CD14-positive monocyte (primary cell): ENCODE measurements around the gene QRICH2. TPM values are rescaled to one million over a fixed set of nuclear protein-coding genes. Genes with fewer than 3 reads are reported as not detected.
A peak's percentile ranks its signal among the peaks of the same experiment; 100 is the strongest.

ENCODE experiments used
- DNase-seq, 3 donors: peaks; one replicate each; pipeline ENCODE4 v3.0.0-alpha.2; 2011 to 2022
- H2AFZ ChIP-seq: 2 replicates; pipeline ENCODE4 v1.6.0; 2012; ENCODE audit warnings: mild to moderate bottlenecking, low read depth, low read length, inconsistent platforms; ENCODE audit not compliant: insufficient read depth, poor library complexity, severe bottlenecking
- H3K27ac ChIP-seq, 2 donors: 1 replicate in 1 of 2; 2 replicates in 1 of 2; pipeline ENCODE4 v1.5.1; 2012 to 2013; ENCODE audit warnings: low read length in 2 of 2, control low read depth in 1 of 2, inconsistent platforms in 1 of 2, low read depth in 1 of 2, mild to moderate bottlenecking in 1 of 2
- H3K27me3 ChIP-seq, 2 donors: one replicate each; pipeline versions ENCODE4 v1.6.0 to v1.6.1; 2011 to 2013; ENCODE audit warnings: low read length in 2 of 2; ENCODE audit not compliant: control insufficient read depth in 2 of 2, insufficient read depth in 2 of 2
- H3K36me3 ChIP-seq, 2 donors: replicated peaks in 1 of 2; 1 replicate in 1 of 2; 2 replicates in 1 of 2; pipeline versions ENCODE4 v1.5.1 to v1.6.1; 2012 to 2013; ENCODE audit warnings: low read length in 2 of 2, control low read depth in 1 of 2, inconsistent platforms in 1 of 2, mild to moderate bottlenecking in 1 of 2; ENCODE audit not compliant: insufficient read depth in 2 of 2, control insufficient read depth in 1 of 2
- H3K4me1 ChIP-seq, 2 donors: 1 replicate in 1 of 2; 2 replicates in 1 of 2; pipeline versions ENCODE4 v1.5.1 to v1.6.1; 2012 to 2013; ENCODE audit warnings: low read length in 2 of 2, control low read depth in 1 of 2, inconsistent platforms in 1 of 2, mild to moderate bottlenecking in 1 of 2, moderate library complexity in 1 of 2; ENCODE audit not compliant: insufficient read depth in 2 of 2, control insufficient read depth in 1 of 2
- H3K4me2 ChIP-seq: replicated peaks from 2 replicates; pipeline ENCODE3; 2012; ENCODE audit warnings: low read length, moderate library complexity, mild to moderate bottlenecking; ENCODE audit not compliant: poor library complexity, severe bottlenecking; ENCODE audit errors: extremely low read depth
- H3K4me3 ChIP-seq, 3 experiments: fragments of 200-600 bp in 1 of 3; sonication (generic) in 1 of 3; replicated peaks in 1 of 3; 1 replicate in 2 of 3; 2 replicates in 1 of 3; pipeline ENCODE4 v1.5.1; 2011 to 2013; ENCODE audit warnings: low read length in 3 of 3, mild to moderate bottlenecking in 3 of 3, control low read depth in 2 of 3, low read depth in 2 of 3, inconsistent platforms in 1 of 3, moderate library complexity in 1 of 3
- H3K79me2 ChIP-seq: 2 replicates; pipeline ENCODE4 v1.6.0; 2012; ENCODE audit warnings: mild to moderate bottlenecking, control low read depth, inconsistent platforms, low read length, moderate library complexity; ENCODE audit not compliant: insufficient read depth
- H3K9ac ChIP-seq: 2 replicates; pipeline ENCODE4 v1.6.0; 2017; ENCODE audit warnings: low read length, mild to moderate bottlenecking; ENCODE audit not compliant: insufficient read depth, poor library complexity, severe bottlenecking
- H3K9me3 ChIP-seq, 2 donors: replicated peaks in 1 of 2; 1 replicate in 1 of 2; 2 replicates in 1 of 2; pipeline versions ENCODE4 v1.5.1 to v1.6.1; 2012 to 2013; ENCODE audit warnings: low read length in 2 of 2, control low read depth in 1 of 2; ENCODE audit not compliant: control insufficient read depth in 1 of 2, insufficient read depth in 1 of 2
- H4K20me1 ChIP-seq: 2 replicates; pipeline ENCODE4 v1.6.0; 2012; ENCODE audit warnings: mild to moderate bottlenecking, low read length, control low read depth, moderate library complexity; ENCODE audit not compliant: insufficient read depth
- H3K27ac Mint-ChIP-seq, 7 donors: one replicate each; pipeline ENCODE4 v1.8.0; 2020; ENCODE audit warnings: mild to moderate bottlenecking in 7 of 7, mixed read lengths in 7 of 7, moderate library complexity in 6 of 7, inconsistent platforms in 2 of 7
- H3K27me3 Mint-ChIP-seq, 3 donors: one replicate each; pipeline ENCODE4 v1.8.0; 2021 to 2022; ENCODE audit warnings: low read depth in 3 of 3, mild to moderate bottlenecking in 3 of 3, mixed read lengths in 3 of 3, moderate library complexity in 3 of 3, inconsistent platforms in 1 of 3
- H3K36me3 Mint-ChIP-seq, 2 donors: one replicate each; pipeline ENCODE4 v1.8.0; 2020; ENCODE audit warnings: mixed read lengths in 2 of 2, inconsistent platforms in 1 of 2, mild to moderate bottlenecking in 1 of 2
- H3K4me1 Mint-ChIP-seq: one replicate; pipeline ENCODE4 v1.8.0; 2020; ENCODE audit warnings: mild to moderate bottlenecking, mixed read lengths
- H3K4me3 Mint-ChIP-seq, 2 donors: one replicate each; pipeline ENCODE4 v1.8.0; 2020; ENCODE audit warnings: mild to moderate bottlenecking in 2 of 2, mixed read lengths in 2 of 2, moderate library complexity in 1 of 2
- H3K9me3 Mint-ChIP-seq, 7 donors: one replicate each; pipeline ENCODE4 v1.8.0; 2020 to 2022; ENCODE audit warnings: mixed read lengths in 7 of 7, mild to moderate bottlenecking in 6 of 7, moderate library complexity in 6 of 7, inconsistent platforms in 2 of 7
- CTCF ChIP-seq: fragments of 200-600 bp; IDR thresholded peaks from one replicate; pipeline ENCODE4 v1.8.0; 2022; ENCODE audit warnings: antibody characterized with exemption, mild to moderate bottlenecking
- WGBS: methylation state at CpG from one replicate; pipeline ENCODE4 v1.1.5; 2013; ENCODE audit warnings: missing lambda C conversion rate; ENCODE audit not compliant: insufficient coverage; 5-methylcytosine and 5-hydroxymethylcytosine counted together
- intact Hi-C, 2 donors: fragments of 100-400 bp; cut with micrococcal nuclease; formaldehyde crosslinking; loops; one replicate each; pipeline versions ENCODE4 v1.15.0 to v1.15.1; 2023
- polyA plus RNA-seq, 3 donors: library from polyadenylated mRNA; depleted of rRNA in 1 of 3; unstranded in 2 of 3; stranded (reverse) in 1 of 3; fragments of 300-500 nt in 2 of 3; fragments of >200 nt in 1 of 3; fragmentation: Illumina TruSeq in 2 of 3; gene quantifications; 1 replicate in 2 of 3; 2 replicates in 1 of 3; pipeline ENCODE4 v1.2.3, GENCODE V29; 2012 to 2021

Gene QRICH2
- polyA plus RNA-seq, 3 donors: 0.04 to 1.9 TPM; not detected in 1

DNA sequence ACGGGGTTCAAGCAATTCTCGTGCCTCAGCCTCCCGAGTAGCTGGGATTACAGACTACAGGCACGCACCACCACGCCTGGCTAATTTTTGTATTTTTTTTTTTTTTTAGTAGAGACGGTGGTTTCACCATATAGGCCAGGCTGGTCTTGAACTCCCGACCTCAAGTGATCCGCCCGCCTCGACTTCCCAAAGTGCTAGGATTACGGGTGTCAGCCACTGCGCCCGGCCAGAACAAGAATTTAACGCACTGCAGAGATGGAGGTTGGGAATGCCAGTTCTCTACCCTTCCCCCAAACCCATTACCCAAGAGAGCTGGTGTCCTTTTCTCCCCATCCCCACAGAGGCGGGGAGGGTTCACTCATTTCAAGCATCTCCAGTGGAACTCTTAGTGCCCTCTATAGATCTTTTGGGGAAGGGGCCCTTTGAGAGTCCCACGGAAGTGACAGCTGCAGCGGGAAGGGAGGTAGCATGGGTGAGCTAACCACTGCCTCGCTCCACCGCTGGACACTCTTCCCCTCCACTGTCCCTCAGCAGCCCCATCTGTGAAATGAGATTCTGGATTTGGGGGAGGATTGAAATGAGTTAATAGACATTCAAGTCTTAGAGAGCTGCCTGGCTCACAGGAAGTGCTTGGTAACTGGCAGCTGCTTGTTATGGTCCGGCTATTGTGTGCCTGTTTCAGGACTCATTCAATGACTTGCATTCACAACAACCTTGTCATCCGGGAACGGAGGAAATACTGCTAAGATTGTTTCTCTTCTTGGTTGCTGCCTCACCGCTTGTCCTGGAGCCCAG, 46.5 kb downstream of the QRICH2 start:
- H3K27me3 Mint-ChIP-seq: peaks cover under 1 to 7% (median 1%) of the 10 kb centered on the region in 3 donors
- peaks cover 55% of the 10 kb centered on the region for H3K4me1 Mint-ChIP-seq
- Histone ChIP-seq H3K79me2 (peaks cover 13% of the 10 kb centered on the region), H3K27ac (peak overlapping the region; percentile 19 to 56), H3K36me3 (no peaks in the 10 kb centered on the region), H3K9me3 (no peaks in the 10 kb centered on the region), H4K20me1 (peaks cover under 1% of the 10 kb centered on the region), H2AFZ (peak overlapping the region; percentile 49), H3K4me2 (peak overlapping the region; percentile 34), H3K27me3 (no peaks in the 10 kb centered on the region), H3K4me3 (peak overlapping the region in 1 of 3 experiments; percentile 36), H3K9ac (peak overlapping the region; percentile 34), H3K4me1 (peaks cover 49 to 56% of the 10 kb centered on the region in 2 donors)
- peaks cover 0 to 3% (median 0%) of the 10 kb centered on the region in 7 donors for H3K9me3 Mint-ChIP-seq
- peaks cover 1 to 2% of the 10 kb centered on the region in 2 donors for H3K36me3 Mint-ChIP-seq
- peak overlapping the region; percentile 79 to 93 (median 88) for H3K27ac Mint-ChIP-seq
- DNase-seq: peak; percentile 53 to 69 (median 64)
- 69% methylated on average over 7 of the region's 23 CpGs for WGBS
- peak overlapping the region; percentile 39 to 65 for H3K4me3 Mint-ChIP-seq
- intact Hi-C loops: loop anchor here in 1 of 2 donors (10.0 kb wide), 2 partner anchors 473 to 487 kb away; partner anchors contain the start of genes MFSD11 and SRSF2
- TF ChIP-seq CTCF: no peak

- Histone ChIP-seq H3K4me1 (peaks cover 45 to 53% of the 10 kb centered on the region in 2 donors), H3K4me3 (no peak overlapping the region), H3K27ac (no peak overlapping the region), H2AFZ (no peak overlapping the region), H3K79me2 (peaks cover 4% of the 10 kb centered on the region), H3K9ac (no peak overlapping the region), H3K4me2 (no peak overlapping the region), H4K20me1 (no peaks in the 10 kb centered on the region), H3K36me3 (no peaks in the 10 kb centered on the region), H3K27me3 (no peaks in the 10 kb centered on the region), H3K9me3 (no peaks in the 10 kb centered on the region)
- TF ChIP-seq CTCF: no peak
- WGBS: 90% methylated on average over 4 of the region's 5 CpGs
- intact Hi-C loops: loop anchor here in 1 of 2 donors (10.0 kb wide), 2 partner anchors 474 to 486 kb away; partner anchors contain the start of genes MFSD11 and SRSF2
- Mint-ChIP-seq H3K4me3 (no peak overlapping the region), H3K9me3 (peaks cover 0 to 3% (median 0%) of the 10 kb centered on the region in 7 donors), H3K27me3 (peaks cover 1 to 10% (median 2%) of the 10 kb centered on the region in 3 donors), H3K4me1 (peaks cover 55% of the 10 kb centered on the region), H3K36me3 (peaks cover 0 to 1% of the 10 kb centered on the region in 2 donors), H3K27ac (no peak overlapping the region)
- peak in 1 of 3 donors; percentile 15 for DNase-seq
Observed at GRCh38 chr17:76260669-76261068, 47.4 kb downstream of the QRICH2 start.
